OCI-LY3 (cell line): Measurements from ENCODE around the gene EMC9.
"Not testable (repeated sequence)": the region's sequence is repeated elsewhere in the genome, so short reads cannot be mapped to it uniquely, and the experiment has no call there.

Experiments
- H2AFZ ChIP-seq: fragments of 200-600, 300-600 bp; shearing (Covaris generic); 2 replicates; pipeline ENCODE4 v1.6.0; 2014; ENCODE audit warnings: antibody characterized with exemption, low read depth, low read length
- H3K27ac ChIP-seq: fragments of 200-600, 300-600 bp; sonication (generic); 2 replicates; pipeline ENCODE4 v1.5.1; 2014; ENCODE audit warnings: mild to moderate bottlenecking, low read length, moderate library complexity, mixed read lengths
- H3K27me3 ChIP-seq: fragments of 200-600, 300-600 bp; sonication (generic); 2 replicates; pipeline ENCODE4 v1.6.1; 2014; ENCODE audit warnings: low read depth, low read length, mixed read lengths
- H3K36me3 ChIP-seq: fragments of 200-600, 300-600 bp; sonication (generic); replicated peaks from 2 replicates; pipeline ENCODE3; 2014; ENCODE audit warnings: low read depth, low read length, mixed read lengths
- H3K4me1 ChIP-seq: fragments of 300-600, 200-600 bp; sonication (generic); 2 replicates; pipeline ENCODE4 v1.6.1; 2014; ENCODE audit warnings: low read length, mixed read lengths
- H3K4me2 ChIP-seq: fragments of 200-600, 300-600 bp; sonication (generic); 2 replicates; pipeline ENCODE4 v1.6.1; 2014; ENCODE audit warnings: low read length, mixed read lengths
- H3K4me3 ChIP-seq: fragments of 300-600, 200-600 bp; sonication (generic); 2 replicates; pipeline ENCODE4 v1.5.1; 2014; ENCODE audit warnings: antibody characterized with exemption, mild to moderate bottlenecking, low read length, moderate library complexity
- H3K79me2 ChIP-seq: fragments of 300-600, 200-600 bp; shearing (Covaris generic); 2 replicates; pipeline ENCODE4 v1.6.1; 2014; ENCODE audit warnings: mild to moderate bottlenecking, low read length, mixed read lengths
- H3K9ac ChIP-seq: fragments of 300-600, 200-600 bp; shearing (Covaris generic); 2 replicates; pipeline ENCODE4 v1.6.0; 2014; ENCODE audit warnings: mild to moderate bottlenecking, low read length, moderate library complexity
- H3K9me3 ChIP-seq: fragments of 200-600, 300-600 bp; shearing (Covaris generic); 2 replicates; pipeline ENCODE4 v1.6.1; 2014; ENCODE audit warnings: low read length, mixed read lengths; ENCODE audit not compliant: insufficient read depth
- H4K20me1 ChIP-seq: fragments of 200-600, 300-600 bp; sonication (generic); 2 replicates; pipeline ENCODE4 v1.6.1; 2016; ENCODE audit warnings: low read length, mixed read lengths; ENCODE audit not compliant: insufficient read depth
- EZH2phosphoT487 ChIP-seq: fragments of 200-600 bp; shearing (Covaris generic); IDR thresholded peaks from 2 replicates; pipeline ENCODE4 v1.6.1; 2018; ENCODE audit warnings: antibody characterized with exemption, mixed run types, low read depth
- TF ChIP-seq, protein P1 (sequence below): fragments of 200-600, 300-600 bp; sonication (generic); IDR thresholded peaks from 2 replicates; pipeline ENCODE4 v1.5.1; 2014; ENCODE audit warnings: antibody characterized with exemption, low read length, low read depth

Gene EMC9

DNA sequence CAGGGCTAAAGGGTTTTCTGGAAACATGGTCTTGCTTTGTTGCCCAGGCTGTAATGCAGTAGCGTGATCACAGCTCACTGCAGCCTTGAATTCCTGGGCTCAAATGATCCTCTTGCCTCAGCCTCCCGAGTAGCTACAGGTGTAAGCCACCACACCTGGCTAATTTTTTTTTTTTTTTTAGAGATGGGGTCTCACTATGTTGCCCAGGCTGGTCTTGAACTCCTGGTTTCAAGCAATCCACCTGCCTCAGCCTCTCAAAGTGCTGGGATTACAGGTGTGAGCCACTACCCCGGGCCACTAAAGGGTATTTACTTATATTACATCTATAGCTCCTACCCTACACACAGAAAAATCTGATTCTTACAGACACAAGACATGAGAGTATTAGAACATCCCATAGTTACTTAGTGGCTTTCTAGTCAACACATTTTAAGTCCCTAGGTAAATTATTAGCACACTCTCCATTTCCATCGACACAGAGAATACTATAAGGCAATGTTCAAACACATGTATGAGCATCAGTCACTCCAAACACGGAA, 33.0 kb downstream of the EMC9 start:
- H3K79me2 ChIP-seq: no peaks in the 10 kb centered on the region
- H3K9ac ChIP-seq: peak overlapping the region; percentile 16; the same call in 1 of the 2 replicates
- no peaks in the 10 kb centered on the region for H3K27me3 ChIP-seq
- H3K36me3 ChIP-seq: peaks cover 12% of the 10 kb centered on the region
- H3K4me1 ChIP-seq: peaks cover 7% of the 10 kb centered on the region
- TF ChIP-seq, protein P1, sequence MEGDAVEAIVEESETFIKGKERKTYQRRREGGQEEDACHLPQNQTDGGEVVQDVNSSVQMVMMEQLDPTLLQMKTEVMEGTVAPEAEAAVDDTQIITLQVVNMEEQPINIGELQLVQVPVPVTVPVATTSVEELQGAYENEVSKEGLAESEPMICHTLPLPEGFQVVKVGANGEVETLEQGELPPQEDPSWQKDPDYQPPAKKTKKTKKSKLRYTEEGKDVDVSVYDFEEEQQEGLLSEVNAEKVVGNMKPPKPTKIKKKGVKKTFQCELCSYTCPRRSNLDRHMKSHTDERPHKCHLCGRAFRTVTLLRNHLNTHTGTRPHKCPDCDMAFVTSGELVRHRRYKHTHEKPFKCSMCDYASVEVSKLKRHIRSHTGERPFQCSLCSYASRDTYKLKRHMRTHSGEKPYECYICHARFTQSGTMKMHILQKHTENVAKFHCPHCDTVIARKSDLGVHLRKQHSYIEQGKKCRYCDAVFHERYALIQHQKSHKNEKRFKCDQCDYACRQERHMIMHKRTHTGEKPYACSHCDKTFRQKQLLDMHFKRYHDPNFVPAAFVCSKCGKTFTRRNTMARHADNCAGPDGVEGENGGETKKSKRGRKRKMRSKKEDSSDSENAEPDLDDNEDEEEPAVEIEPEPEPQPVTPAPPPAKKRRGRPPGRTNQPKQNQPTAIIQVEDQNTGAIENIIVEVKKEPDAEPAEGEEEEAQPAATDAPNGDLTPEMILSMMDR: no peak
- TF ChIP-seq EZH2phosphoT487: no peak
- H3K27ac ChIP-seq: no peak overlapping the region; the same call in 1 of the 2 replicates
- peak overlapping the region; percentile 91 for H2AFZ ChIP-seq
- H3K4me2 ChIP-seq: peak overlapping the region; percentile 60
- no peaks in the 10 kb centered on the region for H4K20me1 ChIP-seq
- no peaks in the 10 kb centered on the region for H3K9me3 ChIP-seq
- no peak overlapping the region for H3K4me3 ChIP-seq

DNA sequence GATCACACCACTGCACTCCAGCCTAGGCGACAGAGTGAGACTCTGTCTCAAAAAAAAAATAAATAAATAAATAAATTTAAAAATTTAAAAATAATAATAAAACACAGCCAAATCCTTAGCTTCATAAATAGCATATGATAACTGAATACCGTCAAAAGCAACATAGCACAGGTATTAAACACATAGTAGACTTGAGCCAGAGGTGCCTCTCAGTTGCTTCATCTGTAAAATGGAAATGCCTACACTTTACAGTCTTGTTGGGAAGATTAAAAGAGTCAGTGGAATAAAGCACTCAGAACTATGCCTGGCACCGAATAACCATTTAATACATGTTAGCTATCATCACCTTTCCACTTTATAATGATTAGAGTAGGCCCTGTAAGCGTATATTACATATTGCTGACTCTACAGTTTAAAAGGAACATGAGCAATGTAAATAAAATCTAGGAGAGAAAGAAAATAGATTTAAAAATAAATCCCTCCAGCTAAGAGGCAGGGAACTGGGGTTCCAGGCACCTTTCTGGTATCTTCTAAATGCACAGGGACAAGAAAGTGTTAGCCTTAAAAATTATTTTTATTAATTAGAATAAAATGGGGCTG, 34.6 kb downstream of the EMC9 start:
- H3K27me3 ChIP-seq: no peaks in the 10 kb centered on the region
- H3K4me2 ChIP-seq: no peak overlapping the region
- no peak overlapping the region for H3K9ac ChIP-seq
- TF ChIP-seq, protein P1: no peak
- no peak for TF ChIP-seq EZH2phosphoT487
- H4K20me1 ChIP-seq: no peaks in the 10 kb centered on the region
- no peaks in the 10 kb centered on the region for H3K79me2 ChIP-seq
- no peak overlapping the region for H3K4me3 ChIP-seq
- no peak overlapping the region for H3K27ac ChIP-seq
- H2AFZ ChIP-seq: no peak overlapping the region
- H3K36me3 ChIP-seq: peaks cover 24% of the 10 kb centered on the region
- peaks cover 7% of the 10 kb centered on the region for H3K4me1 ChIP-seq
- H3K9me3 ChIP-seq: no peaks in the 10 kb centered on the region

DNA sequence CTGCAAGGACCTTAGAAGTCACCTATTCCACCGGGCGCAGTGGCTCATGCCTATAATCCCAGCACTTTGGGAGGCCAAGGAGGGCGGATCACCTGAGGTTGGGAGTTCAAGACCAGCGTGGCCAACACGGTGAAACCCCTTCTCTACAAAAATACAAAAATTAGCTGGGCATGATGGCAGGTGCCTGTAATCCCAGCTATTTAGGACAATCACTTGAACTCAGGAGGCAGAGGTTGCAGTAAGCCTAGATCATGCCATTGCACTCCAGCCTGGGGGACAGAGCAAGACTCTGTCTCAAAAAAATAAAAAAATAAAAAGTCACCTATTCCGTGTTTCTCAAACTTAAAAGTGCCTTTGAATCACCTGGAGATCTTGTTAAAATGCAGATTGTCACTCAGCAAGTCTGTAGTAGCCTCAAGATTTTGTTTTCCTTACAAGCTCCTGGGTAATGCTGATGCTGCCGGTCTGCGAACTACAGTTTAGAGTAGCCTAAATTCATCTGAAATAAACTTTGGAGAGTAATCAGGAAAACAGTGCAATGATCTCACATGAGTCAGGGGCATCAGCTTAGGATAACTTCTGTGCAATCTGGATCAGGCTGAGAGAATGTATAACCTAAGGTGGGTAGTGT, 35.7 kb downstream of the EMC9 start:
- peaks cover 30% of the 10 kb centered on the region for H3K36me3 ChIP-seq
- H3K9me3 ChIP-seq, H3K9ac ChIP-seq, H3K27ac ChIP-seq, H3K4me3 ChIP-seq, H3K27me3 ChIP-seq, H3K79me2 ChIP-seq, H4K20me1 ChIP-seq, H3K4me2 ChIP-seq, H3K4me1 ChIP-seq, H2AFZ ChIP-seq: not testable (repeated sequence)

DNA sequence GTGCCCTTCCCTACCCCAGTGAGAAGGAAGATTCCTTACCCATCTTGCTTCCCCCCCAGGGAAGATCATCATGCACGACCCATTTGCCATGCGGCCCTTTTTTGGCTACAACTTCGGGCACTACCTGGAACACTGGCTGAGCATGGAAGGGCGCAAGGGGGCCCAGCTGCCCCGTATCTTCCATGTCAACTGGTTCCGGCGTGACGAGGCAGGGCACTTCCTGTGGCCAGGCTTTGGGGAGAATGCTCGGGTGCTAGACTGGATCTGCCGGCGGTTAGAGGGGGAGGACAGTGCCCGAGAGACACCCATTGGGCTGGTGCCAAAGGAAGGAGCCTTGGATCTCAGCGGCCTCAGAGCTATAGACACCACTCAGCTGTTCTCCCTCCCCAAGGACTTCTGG, 37.9 kb downstream of the EMC9 start:
- TF ChIP-seq, protein P1: no peak
- no peak for TF ChIP-seq EZH2phosphoT487
- H3K4me2 ChIP-seq: no peak overlapping the region
- H3K79me2 ChIP-seq: no peaks in the 10 kb centered on the region

More for the DNA sequence above, 37.9 kb downstream of the EMC9 start:
- Histone ChIP-seq H2AFZ (no peak overlapping the region), H3K4me1 (no peaks in the 10 kb centered on the region; the same call in 1 of the 2 replicates), H3K9me3 (no peaks in the 10 kb centered on the region), H3K36me3 (peaks cover 48% of the 10 kb centered on the region), H4K20me1 (no peaks in the 10 kb centered on the region), H3K27me3 (no peaks in the 10 kb centered on the region), H3K9ac (no peak overlapping the region), H3K27ac (no peak overlapping the region), H3K4me3 (no peak overlapping the region)
